Tibial nerve (tissue), 4 donors: Measurements from ENCODE around the gene SLC66A2.

Experiments
- EP300 ChIP-seq, 2 donors: sonication (generic); formaldehyde crosslinking; IDR thresholded peaks; one replicate each; pipeline ENCODE4 v1.6.1; 2017; ENCODE audit warnings: antibody characterized with exemption in 2 of 2, mild to moderate bottlenecking in 1 of 2
- POLR2A ChIP-seq, 2 donors: fragments of 450-650 bp; IDR thresholded peaks; one replicate each; pipeline ENCODE4 v1.6.1; 2017; ENCODE audit warnings: antibody characterized with exemption in 2 of 2, mild to moderate bottlenecking in 2 of 2, moderate library complexity in 2 of 2
- TF ChIP-seq, protein P1 (sequence below), 5 experiments: fragments of 200-600 bp in 3 of 5; fragments of 450-650 bp in 2 of 5; sonication (generic) in 3 of 5; IDR thresholded peaks; one replicate each; pipeline ENCODE4 v1.5.1; 2016 to 2019; ENCODE audit warnings: antibody characterized with exemption in 5 of 5, mild to moderate bottlenecking in 3 of 5, moderate library complexity in 2 of 5

GRCh38 chr18:79879566-79879965 lies 71.9 kb downstream of the SLC66A2 start:
- TF ChIP-seq, protein P1, sequence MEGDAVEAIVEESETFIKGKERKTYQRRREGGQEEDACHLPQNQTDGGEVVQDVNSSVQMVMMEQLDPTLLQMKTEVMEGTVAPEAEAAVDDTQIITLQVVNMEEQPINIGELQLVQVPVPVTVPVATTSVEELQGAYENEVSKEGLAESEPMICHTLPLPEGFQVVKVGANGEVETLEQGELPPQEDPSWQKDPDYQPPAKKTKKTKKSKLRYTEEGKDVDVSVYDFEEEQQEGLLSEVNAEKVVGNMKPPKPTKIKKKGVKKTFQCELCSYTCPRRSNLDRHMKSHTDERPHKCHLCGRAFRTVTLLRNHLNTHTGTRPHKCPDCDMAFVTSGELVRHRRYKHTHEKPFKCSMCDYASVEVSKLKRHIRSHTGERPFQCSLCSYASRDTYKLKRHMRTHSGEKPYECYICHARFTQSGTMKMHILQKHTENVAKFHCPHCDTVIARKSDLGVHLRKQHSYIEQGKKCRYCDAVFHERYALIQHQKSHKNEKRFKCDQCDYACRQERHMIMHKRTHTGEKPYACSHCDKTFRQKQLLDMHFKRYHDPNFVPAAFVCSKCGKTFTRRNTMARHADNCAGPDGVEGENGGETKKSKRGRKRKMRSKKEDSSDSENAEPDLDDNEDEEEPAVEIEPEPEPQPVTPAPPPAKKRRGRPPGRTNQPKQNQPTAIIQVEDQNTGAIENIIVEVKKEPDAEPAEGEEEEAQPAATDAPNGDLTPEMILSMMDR (IDR thresholded peaks at IDR 0.05): no peak
- TF ChIP-seq POLR2A (IDR thresholded peaks at IDR 0.05): no peak
- TF ChIP-seq EP300 (IDR thresholded peaks at IDR 0.05): no peak
